HG02798 (cell line): Measurements from ENCODE around the gene ECHDC3.
"Not testable (repeated sequence)": the region's sequence is repeated elsewhere in the genome, so short reads cannot be mapped to it uniquely, and the experiment has no call there.

ENCODE experiments used
- ATAC-seq: cut with Tn5 transposase; IDR thresholded peaks from one replicate; pipeline ENCODE4 v1.9.1; 2021; ENCODE audit warnings: mild to moderate bottlenecking; ENCODE audit not compliant: unreplicated experiment, poor library complexity

Gene ECHDC3

DNA sequence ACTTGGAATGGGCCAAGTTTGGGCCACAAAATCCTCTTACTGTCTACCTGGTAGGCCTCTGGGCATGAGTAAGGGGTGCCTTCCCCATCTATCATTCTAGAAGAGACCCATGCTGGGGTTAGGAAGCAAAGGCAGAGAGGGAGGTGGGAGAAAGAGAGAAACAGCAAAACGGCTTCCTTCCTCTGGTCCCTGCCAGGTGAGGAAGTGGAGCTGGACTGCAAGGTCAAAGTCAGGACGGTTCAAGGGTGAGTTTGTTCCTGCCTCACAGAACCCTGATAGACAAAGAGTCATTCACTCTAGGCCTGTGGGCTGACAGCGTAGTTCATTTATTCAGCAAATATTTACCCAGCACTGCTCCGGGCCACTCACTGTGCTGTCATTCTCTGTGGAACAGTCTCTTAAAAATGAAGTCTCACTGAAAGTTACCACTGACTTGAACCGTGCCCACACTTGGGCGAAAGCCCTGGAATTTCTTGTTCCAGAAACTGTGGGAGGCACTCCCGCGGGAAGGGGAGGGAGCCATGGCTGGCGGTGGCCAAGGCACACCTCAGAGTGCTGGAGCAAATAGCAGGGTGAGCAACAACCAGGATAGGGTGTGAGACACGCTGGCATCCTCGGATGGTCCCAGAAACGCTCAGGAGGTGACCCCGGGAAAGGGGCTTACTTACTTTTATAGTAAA lies 26.2 kb upstream of the ECHDC3 start:
- ATAC-seq: no peak

DNA sequence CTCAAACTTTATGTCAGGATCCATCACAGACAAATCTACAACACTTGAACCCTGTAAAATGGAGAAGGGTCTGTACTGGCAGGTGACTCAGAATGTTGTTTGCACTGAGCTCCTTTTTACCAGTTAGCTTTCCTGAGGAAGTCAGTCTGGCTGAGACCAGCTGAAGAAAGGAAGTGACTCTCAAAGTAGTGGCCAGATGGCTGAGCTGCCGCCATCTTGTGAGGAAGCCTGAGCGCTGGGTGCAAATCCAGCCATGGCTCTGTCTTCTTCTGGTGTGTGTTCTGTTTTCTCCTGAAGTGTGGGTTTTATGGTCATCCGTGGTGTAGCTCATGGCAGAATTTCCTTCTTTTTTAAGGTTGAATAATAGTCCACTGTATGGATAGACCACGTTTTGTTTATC lies 25.5 kb upstream of the ECHDC3 start:
- ATAC-seq: no peak

DNA sequence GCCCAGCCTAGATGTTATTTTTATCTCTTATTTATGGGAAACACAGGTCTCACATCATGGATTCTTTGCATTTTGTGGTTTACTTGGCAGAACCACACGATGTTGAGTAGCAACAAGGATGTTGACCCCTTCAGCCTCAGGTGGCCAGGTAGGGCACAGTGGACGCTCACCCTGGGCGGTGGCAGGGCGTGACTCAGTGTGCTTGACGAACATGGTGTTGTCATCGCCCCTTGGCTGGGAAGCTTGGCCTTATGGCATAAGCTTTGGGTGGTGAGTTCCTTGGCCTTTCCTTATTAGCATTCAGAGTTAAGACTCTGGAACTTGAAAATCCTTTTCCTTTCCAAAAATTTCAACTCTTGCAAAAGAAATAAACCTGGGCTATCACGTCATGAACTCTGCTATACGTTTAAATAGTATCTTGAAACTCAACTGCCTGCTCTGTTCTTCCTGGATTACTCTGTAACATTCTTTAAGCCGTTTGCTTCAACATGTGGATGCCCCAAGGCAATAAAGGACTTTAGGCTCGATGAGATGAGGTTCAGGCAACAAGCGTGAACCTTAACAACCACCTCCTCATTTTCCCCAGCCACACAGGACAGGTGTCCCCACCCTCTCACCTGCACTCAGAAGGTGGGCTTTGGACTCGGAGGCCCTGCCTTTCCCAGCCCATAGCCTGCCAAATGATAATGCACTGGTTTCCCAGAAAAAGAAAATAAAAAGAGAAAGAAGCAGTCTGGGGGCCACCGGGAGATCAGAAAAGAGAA lies 22.5 kb upstream of the ECHDC3 start:
- ATAC-seq: no peak

DNA sequence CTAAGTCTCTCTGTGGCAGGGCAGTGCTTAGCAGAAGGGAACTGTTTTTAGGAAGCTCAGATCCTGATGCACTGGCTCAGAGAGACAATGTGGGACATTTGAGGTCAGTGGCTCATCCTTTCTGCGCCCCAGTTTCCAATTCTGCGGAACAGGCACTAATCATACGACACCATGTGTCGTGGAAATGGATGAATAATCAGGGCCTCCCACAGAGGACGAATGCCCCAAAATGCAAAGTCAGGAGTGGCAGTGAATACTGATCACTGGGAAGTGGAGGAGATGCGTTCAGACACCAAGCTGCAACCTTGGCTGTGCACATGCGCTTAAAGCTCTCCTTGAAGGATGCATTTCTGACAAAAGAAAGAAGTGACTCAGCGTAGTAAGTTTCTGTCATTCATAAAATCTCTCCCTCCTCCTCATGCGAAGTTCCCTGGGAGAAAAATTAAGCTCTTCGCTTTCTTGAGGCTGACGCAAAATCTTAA lies 21.9 kb upstream of the ECHDC3 start:
- ATAC-seq: no peak

DNA sequence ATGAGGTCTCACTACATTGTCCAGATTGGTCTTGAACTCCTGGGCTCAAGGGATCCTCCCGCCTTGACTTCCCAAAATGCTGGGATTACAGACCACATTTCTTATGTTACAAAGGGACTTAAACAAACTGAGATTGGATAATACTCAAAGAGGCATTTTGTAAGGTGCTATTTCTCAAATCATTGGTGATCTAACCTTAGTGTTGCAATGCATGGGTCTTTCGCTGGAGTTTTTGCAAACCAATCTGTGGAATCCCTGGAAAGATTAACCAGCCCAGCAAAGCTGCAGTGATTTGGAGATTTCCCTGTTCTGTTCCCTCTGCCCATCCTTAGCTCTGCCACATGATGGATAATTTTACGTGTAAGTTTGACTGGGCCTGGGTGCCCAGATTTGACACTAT lies 20.4 kb upstream of the ECHDC3 start:
- no peak for ATAC-seq

DNA sequence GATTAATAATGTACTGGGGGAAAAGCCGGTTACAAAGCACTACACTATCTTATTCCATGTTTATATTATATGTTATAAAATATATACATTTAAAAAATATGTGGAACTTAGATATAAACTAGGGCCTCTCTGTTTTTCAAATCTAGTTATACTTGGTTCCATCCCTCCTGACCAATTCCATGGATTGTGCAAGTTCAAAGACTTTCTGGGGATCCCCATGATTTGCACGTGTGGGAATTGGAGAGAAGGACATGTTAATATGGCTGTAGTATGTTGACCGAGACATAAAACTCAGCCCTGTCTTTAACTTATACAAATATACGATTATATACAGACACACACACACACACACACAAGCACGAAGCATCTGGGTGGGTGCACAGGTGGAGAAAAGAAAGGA lies 18.8 kb upstream of the ECHDC3 start:
- no peak for ATAC-seq

DNA sequence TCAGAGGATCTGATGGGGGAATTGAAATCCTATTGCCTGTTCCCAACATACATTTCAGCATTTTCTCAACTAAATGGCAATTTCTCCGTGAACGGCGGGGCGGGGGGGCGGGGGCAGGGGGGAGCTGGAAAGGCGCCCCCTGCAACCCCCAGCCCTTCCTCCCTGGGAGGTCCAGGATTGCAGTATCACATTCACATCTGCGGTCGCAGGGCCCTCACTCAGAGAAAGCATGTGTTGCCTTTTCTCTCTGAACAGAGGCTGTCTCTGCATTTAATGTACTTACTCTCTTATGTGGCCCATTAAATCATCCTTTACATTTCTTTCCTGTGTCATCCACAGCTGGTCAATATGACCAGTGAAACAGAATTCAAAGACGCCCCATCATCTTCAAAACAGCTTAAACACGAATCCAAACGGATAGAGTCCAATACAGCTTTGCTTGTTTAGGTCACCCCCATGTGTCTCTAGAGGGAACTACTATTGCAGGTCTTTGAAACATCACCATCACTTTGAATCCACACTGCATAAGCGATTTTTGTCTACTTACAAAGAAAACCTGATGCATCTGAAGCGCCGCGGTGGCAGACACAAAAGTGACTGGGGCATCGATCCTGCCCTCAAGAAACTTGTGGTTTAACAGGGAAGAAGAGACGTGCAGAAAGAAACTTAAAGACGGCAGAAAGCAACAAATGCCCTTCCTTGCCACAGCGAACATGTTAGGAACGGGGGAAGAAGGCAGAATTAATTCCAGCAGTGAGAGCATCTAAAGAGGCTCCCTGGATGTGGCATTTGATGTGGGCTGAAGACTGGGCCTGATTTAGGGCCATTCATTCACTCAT lies 17.0 kb upstream of the ECHDC3 start:
- peak; percentile 71 for ATAC-seq

DNA sequence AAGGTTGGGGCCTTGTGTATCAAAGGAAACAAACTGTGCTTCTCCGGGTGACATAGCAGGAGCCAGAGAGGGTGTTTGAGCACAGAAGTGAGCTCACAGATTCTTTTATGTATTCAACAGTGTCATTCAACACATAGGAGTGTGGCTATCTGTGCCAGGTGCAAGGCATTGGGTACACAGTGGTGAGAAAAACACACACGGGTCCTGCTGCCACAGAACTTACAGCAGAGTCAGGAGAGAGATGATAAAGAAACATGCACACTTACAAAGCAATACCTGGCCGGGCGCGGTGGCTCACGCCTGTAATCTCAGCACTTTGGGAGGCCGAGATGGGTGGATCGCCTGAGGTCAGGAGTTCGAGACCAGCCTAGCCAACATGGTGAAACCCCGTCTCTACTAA lies 16.3 kb upstream of the ECHDC3 start:
- no peak for ATAC-seq

DNA sequence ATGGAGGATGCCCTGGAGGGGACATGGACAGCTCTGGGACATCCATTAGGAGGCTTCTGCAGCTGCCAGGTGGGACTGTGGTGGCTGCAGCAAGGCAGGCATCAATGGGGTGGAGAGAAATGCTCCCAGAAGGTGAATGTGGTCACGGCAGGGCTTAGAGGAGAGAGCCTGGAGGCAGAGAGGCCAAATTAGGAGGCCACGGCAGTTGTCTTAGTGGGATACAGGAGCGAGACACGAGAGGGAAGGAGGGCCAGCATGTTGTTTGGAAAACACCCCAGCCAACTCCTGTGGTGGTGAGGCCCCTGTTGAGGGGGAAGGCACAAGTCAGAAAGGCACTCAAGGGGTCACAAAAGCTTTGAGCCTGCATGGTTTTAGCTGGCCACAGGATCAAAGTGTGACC lies 14.6 kb upstream of the ECHDC3 start:
- no peak for ATAC-seq

DNA sequence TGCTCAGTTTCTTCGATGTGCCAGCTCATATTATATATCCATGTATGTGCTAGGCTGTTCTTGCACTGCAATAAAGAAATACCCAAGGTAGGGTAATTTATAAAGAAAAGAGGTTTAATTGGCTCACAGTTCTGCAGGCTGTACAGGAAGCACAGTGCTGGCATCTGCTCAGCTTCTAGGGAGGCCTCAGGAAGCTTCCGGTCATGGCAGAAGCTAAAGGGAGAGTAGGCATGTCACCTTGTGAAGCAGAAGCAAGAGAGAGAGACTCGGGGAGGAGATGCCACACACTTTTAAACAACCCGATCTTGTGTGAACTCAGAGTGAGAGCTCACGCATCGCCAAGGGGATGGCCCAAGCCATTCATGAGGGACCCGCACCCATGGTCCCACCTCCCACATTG lies 13.8 kb upstream of the ECHDC3 start:
- ATAC-seq: no peak

DNA sequence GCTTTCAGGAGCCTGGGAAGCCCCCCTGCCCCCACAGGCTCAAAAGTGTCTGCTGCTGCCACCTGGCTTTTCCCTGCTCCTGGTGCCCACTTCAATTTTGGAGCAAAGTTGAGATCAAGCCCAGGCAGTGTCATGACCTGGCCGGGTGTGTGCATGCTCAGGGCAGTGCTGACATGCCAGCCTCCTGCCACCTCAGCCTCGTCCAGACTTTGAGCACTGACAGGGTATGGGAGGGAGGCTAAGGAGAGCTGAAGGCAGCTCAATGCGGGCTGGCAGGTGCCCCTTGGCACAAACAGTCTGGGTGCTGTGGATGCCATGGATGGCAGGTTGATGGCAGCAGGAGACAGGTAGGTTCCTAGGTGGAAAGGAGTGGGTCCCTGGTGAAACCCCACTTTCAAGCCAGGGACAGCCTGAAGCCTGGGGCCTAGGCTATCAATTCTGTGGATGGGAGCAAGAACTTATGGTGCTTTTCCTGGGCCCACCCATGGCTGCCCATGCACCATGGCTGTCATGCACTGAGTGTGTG lies 12.3 kb upstream of the ECHDC3 start:
- ATAC-seq: no peak

DNA sequence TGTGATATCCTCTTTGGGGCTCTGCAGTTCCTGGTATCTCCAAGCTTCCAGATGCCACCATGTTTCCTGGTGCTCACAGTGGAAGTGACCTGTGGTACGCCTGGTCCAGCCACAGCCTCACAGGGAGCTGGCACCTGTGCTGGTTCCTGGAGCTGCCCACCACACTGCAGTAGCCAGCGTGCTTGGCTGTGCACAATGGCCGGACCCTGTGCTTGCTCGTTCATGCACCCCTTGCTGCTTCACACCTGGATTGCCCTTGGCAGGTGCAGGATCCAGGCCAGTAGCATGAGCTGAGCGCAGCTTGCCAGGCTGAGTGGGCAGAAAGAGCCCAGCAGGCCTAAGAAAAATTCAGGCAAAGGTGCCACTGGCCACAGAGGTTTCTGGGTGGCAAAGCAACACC lies 11.4 kb upstream of the ECHDC3 start:
- ATAC-seq: no peak

DNA sequence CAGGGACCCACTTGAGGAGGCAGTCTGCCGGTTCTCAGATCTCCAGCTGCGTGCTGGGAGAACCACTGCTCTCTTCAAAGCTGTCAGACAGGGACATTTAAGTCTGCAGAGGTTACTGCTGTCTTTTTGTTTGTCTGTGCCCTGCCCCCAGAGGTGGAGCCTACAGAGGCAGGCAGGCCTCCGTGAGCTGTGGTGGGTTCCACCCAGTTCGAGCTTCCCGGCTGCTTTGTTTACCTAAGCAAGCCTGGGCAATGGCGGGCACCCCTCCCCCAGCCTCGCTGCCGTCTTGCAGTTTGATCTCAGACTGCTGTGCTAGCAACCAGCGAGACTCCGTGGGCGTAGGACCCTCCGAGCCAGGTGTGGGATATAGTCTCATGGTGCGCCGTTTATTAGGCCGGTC lies 5.4 kb upstream of the ECHDC3 start:
- ATAC-seq: not testable (repeated sequence)

DNA sequence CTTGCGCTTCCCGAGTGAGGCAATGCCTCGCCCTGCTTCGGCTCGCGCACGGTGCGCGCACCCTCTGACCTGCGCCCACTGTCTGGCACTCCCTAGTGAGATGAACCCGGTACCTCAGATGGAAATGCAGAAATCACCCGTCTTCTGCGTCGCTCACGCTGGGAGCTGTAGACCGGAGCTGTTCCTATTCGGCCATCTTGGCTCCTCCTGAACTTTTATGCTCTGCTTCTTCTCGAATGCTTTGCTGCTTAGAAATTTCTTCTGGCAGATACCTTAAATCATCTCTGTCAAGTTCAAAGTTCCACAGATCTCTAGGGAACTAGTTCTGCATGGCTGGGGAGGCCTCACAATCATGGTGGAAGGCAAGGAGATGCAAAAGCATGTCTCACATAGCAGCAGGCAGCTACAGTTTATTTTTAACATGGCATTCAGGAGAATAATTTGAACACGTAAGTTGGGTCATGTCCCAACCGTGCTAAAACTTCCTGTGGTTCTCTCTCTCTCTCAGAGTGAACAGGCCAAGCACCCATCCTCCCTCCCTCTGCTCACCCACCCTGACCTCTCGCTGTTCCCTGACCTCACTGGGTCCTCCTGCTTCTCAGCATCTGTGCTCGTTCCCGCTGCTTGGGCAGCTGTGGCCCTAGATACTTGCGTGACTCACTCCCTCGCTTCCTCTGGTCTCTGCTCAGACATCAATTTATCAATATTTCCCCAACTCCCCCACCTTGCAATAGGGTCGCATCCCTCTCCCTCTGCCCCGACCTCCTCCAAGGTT lies 4.7 kb upstream of the ECHDC3 start:
- ATAC-seq: not testable (repeated sequence)

DNA sequence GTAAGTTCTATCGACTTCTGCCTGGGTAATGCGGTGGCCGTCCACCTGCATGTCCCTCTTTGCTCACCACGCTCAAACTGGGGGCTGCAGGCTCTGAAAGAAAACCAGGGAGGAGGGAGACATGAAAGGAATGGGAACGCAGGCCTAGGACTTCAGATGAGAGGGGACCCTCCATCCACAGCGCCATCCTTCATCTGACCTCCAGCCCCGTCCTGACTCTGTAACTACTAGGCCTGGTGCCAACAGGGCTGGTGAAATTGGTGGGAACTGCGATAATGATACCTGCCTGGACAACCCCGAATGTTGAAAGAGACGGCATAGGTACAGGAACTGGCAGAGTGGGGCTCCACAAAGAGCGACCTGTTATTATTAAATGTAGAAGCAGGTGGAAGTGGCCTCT lies 1.3 kb upstream of the ECHDC3 start:
- no peak for ATAC-seq

DNA sequence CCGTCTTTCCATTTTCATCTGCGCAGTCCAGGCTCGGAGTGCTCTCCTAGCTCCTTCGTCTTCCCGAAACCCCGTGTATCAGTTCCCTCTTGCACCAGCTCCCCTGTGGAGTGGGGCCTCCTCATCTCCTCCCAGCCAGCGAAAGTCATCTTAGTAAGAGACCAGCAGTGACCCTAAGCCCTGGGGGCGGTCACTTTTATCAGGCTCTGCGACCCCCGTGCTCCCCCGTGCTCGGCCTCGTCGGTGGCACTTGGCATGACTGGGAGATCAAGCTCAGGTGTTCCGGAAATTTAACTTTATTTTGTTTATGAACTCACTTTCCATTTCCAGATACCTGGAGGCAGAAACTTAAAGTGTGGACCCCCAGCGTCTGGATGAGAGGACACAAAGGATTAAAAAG lies 574 bp upstream of the ECHDC3 start:
- ATAC-seq: no peak

DNA sequence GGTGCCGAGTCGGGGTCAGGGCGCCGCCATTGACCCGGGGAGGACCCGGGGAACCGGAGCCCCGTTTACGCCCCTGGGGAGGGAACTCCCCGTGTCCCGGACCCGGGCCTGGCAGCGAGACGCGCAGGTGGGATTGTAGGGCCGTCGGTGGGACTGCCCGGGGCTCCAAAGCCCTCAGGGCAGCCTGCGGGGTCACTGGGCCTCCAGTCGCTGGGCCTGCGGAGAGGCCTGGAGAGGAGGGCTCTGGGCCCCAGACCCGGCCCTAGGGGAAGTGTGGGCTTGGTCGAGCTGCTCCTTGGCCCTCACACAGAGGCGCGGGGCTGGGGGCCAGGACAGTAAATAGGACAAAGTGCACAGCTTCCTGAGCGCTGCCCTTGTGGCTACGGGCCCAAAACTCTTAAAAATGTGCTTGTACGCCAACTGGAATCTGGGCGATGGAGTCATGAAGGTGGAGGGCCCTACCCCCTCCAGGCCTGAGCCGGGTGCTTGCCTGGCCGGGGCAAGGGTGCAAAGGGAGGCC lies 657 bp downstream of the ECHDC3 start:
- ATAC-seq: peak; percentile 15

DNA sequence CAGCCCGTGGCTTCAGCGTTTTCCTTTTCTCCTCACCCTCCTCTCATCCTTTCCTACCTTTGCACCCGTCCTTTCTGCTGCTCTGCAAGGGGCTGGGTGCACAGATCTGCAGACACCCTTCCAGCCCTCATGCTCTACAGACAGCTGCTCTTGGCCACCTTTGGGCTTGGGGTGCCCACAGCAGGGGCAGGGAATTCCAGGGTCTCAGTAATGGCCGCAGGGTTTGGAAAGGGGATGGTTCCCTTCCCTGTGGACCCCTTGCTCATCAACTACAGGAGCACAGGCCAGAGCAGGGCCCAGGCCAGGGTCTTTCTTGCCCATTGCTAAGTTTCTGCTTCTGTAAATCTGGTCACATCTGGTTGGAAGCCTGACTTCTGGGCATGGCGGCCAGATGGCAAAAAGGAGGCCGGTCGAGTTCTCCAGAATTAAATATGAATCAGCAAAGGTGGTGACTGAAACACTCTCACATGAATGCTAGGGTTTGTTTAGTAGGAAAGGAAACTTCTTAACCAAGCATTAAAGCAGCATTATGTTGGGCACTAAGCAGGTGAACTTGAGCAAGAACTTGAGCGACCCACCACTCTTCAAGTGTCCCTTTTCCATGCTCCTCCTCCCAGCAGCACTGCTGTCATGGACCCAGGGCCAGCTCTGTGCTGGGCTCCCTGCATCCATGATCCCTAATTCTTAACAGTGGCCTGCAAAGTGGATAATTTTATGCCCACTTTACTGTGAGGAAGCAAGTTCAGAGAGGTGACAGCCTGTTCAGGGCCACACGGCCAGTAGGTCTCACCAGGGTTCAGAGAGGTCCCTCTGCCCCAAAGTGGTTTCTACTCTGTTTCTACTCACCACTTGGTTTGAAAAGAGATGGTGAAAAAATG lies 1.5 kb downstream of the ECHDC3 start:
- ATAC-seq: no peak

DNA sequence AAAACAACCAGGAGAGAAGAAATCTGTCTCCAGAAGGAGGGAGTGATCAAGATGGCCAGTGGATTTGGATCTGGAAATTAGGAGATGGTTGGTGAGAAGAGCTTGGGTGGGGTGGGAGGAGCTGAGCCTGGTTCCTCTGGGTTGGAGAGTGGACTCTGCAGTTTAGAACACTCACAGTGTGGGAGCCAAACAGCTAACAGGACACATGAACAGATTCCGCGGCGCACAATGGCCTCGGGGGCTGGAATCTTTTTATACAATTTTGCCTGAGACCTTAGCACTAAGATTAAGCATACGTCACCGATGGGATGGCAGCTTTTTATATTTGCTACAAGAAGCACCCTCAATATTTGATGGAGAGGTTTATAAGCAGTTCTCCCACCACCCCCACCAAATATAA lies 2.9 kb downstream of the ECHDC3 start:
- ATAC-seq: no peak
